ENCODE results near the gene SLC10A2.

- TF ChIP-seq POLR2A (IDR thresholded peaks at IDR 0.05; ENCODE audit: low read length): no peak
- no peak for TF ChIP-seq GATA1 (IDR thresholded peaks at IDR 0.05; ENCODE audit: low read depth, low read length)
These were observed 38.1 kb upstream of the SLC10A2 start for GRCh38 chr13:103104340-103104739.

Data from erythroblast (primary cell).